IMR-90 (cell line): Measurements from ENCODE around the gene MTA1.

Experiments
- BHLHE40 ChIP-seq: fragments of 150-350 bp; IDR thresholded peaks from 2 replicates; pipeline ENCODE4 v1.6.1; 2016; ENCODE audit warnings: mild to moderate bottlenecking, low read depth, low read length
- MXI1 ChIP-seq: IDR thresholded peaks from 2 replicates; pipeline ENCODE4 v1.6.1; 2012; ENCODE audit warnings: low read depth, mild to moderate bottlenecking, low read length, moderate library complexity, borderline replicate concordance
- POLR2A ChIP-seq: IDR thresholded peaks from 2 replicates; pipeline ENCODE4 v1.6.1; 2012; ENCODE audit warnings: mild to moderate bottlenecking, low read depth, low read length
- RFX5 ChIP-seq: IDR thresholded peaks from 2 replicates; pipeline ENCODE4 v1.8.0; 2012; ENCODE audit warnings: low read depth, mild to moderate bottlenecking, low read length, moderate library complexity
- TF ChIP-seq, protein P1 (sequence below): conservative IDR thresholded peaks from 2 replicates; pipeline ENCODE4 v1.5.1; 2012; ENCODE audit warnings: mild to moderate bottlenecking, low read depth, low read length, improper control_type of control experiment
- TF ChIP-seq, protein P2 (sequence below): fragments of 150-350 bp; IDR thresholded peaks from 2 replicates; pipeline ENCODE4 v1.6.1; 2017; ENCODE audit warnings: mild to moderate bottlenecking, antibody characterized with exemption, low read length, low read depth

- TF ChIP-seq, protein P1, sequence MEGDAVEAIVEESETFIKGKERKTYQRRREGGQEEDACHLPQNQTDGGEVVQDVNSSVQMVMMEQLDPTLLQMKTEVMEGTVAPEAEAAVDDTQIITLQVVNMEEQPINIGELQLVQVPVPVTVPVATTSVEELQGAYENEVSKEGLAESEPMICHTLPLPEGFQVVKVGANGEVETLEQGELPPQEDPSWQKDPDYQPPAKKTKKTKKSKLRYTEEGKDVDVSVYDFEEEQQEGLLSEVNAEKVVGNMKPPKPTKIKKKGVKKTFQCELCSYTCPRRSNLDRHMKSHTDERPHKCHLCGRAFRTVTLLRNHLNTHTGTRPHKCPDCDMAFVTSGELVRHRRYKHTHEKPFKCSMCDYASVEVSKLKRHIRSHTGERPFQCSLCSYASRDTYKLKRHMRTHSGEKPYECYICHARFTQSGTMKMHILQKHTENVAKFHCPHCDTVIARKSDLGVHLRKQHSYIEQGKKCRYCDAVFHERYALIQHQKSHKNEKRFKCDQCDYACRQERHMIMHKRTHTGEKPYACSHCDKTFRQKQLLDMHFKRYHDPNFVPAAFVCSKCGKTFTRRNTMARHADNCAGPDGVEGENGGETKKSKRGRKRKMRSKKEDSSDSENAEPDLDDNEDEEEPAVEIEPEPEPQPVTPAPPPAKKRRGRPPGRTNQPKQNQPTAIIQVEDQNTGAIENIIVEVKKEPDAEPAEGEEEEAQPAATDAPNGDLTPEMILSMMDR: no peak
- TF ChIP-seq, protein P2, sequence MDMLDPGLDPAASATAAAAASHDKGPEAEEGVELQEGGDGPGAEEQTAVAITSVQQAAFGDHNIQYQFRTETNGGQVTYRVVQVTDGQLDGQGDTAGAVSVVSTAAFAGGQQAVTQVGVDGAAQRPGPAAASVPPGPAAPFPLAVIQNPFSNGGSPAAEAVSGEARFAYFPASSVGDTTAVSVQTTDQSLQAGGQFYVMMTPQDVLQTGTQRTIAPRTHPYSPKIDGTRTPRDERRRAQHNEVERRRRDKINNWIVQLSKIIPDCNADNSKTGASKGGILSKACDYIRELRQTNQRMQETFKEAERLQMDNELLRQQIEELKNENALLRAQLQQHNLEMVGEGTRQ: no peak
- TF ChIP-seq POLR2A: no peak
- no peak for TF ChIP-seq RFX5
- no peak for TF ChIP-seq BHLHE40
- TF ChIP-seq MXI1: no peak
Measured at GRCh38 chr14:105460616-105461015, 41.0 kb downstream of the MTA1 start.
